ENCODE results near the gene MECP2. TPM values are rescaled to one million over a fixed set of nuclear protein-coding genes. Genes with fewer than 3 reads are reported as not detected.

Gene MECP2
- total RNA-seq, 2 donors from 2014 or later, result 57.0 to 113 TPM

GRCh38 chrX:154096140-154097002 is 1.1 kb downstream of the MECP2 start:
- Histone ChIP-seq H3K4me3 (peak overlapping the region; percentile 72), H3K9me3 (no peaks in the 10 kb centered on the region), H3K27ac (peak overlapping the region; percentile 75 to 89), H3K4me1 (ENCODE audit: control insufficient read depth in 1 of 2, low read depth in 2 of 2) (peaks cover 17 to 43% of the 10 kb centered on the region in 2 donors), H3K36me3 (no peaks in the 10 kb centered on the region), H3K27me3 (replicated peaks; ENCODE audit: insufficient read depth) (no peaks in the 10 kb centered on the region)
- TF ChIP-seq, protein P1, sequence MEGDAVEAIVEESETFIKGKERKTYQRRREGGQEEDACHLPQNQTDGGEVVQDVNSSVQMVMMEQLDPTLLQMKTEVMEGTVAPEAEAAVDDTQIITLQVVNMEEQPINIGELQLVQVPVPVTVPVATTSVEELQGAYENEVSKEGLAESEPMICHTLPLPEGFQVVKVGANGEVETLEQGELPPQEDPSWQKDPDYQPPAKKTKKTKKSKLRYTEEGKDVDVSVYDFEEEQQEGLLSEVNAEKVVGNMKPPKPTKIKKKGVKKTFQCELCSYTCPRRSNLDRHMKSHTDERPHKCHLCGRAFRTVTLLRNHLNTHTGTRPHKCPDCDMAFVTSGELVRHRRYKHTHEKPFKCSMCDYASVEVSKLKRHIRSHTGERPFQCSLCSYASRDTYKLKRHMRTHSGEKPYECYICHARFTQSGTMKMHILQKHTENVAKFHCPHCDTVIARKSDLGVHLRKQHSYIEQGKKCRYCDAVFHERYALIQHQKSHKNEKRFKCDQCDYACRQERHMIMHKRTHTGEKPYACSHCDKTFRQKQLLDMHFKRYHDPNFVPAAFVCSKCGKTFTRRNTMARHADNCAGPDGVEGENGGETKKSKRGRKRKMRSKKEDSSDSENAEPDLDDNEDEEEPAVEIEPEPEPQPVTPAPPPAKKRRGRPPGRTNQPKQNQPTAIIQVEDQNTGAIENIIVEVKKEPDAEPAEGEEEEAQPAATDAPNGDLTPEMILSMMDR (IDR thresholded peaks at IDR 0.05), result no peak
- DNase-seq (ENCODE audit: low spot score) (no peak), ATAC-seq (ENCODE audit: insufficient number of reproducible peaks, low FRiP score, low read depth) (no peak)

GRCh38 chrX:154094833-154095232 is 2.7 kb downstream of the MECP2 start:
- no peaks in the 10 kb centered on the region for H3K27me3 ChIP-seq (replicated peaks; ENCODE audit: insufficient read depth)
- peak overlapping the region; percentile 72 for H3K4me3 ChIP-seq
- ATAC-seq (ENCODE audit: insufficient number of reproducible peaks, low FRiP score, low read depth), result no peak
- H3K27ac ChIP-seq, result no peak overlapping the region
- H3K9me3 ChIP-seq, result no peaks in the 10 kb centered on the region
- H3K36me3 ChIP-seq, result no peaks in the 10 kb centered on the region
- DNase-seq (ENCODE audit: low spot score), result no peak
- TF ChIP-seq, protein P1 (IDR thresholded peaks at IDR 0.05), result no peak
- H3K4me1 ChIP-seq (ENCODE audit: control insufficient read depth in 1 of 2, low read depth in 2 of 2), result peaks cover 21 to 49% of the 10 kb centered on the region in 2 donors

GRCh38 chrX:154093965-154094364 is 3.6 kb downstream of the MECP2 start:
- Histone ChIP-seq H3K36me3 (no peaks in the 10 kb centered on the region), H3K4me1 (ENCODE audit: control insufficient read depth in 1 of 2, low read depth in 2 of 2) (peaks cover 21 to 49% of the 10 kb centered on the region in 2 donors), H3K9me3 (no peaks in the 10 kb centered on the region), H3K4me3 (peak overlapping the region; percentile 72), H3K27ac (no peak overlapping the region), H3K27me3 (replicated peaks; ENCODE audit: insufficient read depth) (no peaks in the 10 kb centered on the region)
- DNase-seq (ENCODE audit: low spot score) (no peak), ATAC-seq (ENCODE audit: insufficient number of reproducible peaks, low FRiP score, low read depth) (no peak)
- TF ChIP-seq, protein P1 (IDR thresholded peaks at IDR 0.05), result no peak

GRCh38 chrX:154092371-154092770 is 5.1 kb downstream of the MECP2 start:
- H3K9me3 ChIP-seq, result no peaks in the 10 kb centered on the region
- H3K36me3 ChIP-seq, result no peaks in the 10 kb centered on the region
- H3K27ac ChIP-seq, result no peak overlapping the region
- TF ChIP-seq, protein P1 (IDR thresholded peaks at IDR 0.05), result no peak
- ATAC-seq (ENCODE audit: insufficient number of reproducible peaks, low FRiP score, low read depth), result no peak
- no peak for DNase-seq (ENCODE audit: low spot score)
- H3K4me1 ChIP-seq (ENCODE audit: control insufficient read depth in 1 of 2, low read depth in 2 of 2), result peaks cover 21 to 57% of the 10 kb centered on the region in 2 donors
- no peaks in the 10 kb centered on the region for H3K27me3 ChIP-seq (replicated peaks; ENCODE audit: insufficient read depth)
- no peak overlapping the region for H3K4me3 ChIP-seq

GRCh38 chrX:154091678-154092077 is 5.8 kb downstream of the MECP2 start:
- peaks cover 21 to 58% of the 10 kb centered on the region in 2 donors for H3K4me1 ChIP-seq (ENCODE audit: control insufficient read depth in 1 of 2, low read depth in 2 of 2)
- TF ChIP-seq, protein P1 (IDR thresholded peaks at IDR 0.05), result no peak
- no peaks in the 10 kb centered on the region for H3K9me3 ChIP-seq
- no peak overlapping the region for H3K27ac ChIP-seq
- no peaks in the 10 kb centered on the region for H3K36me3 ChIP-seq
- no peak for ATAC-seq (ENCODE audit: insufficient number of reproducible peaks, low FRiP score, low read depth)
- H3K4me3 ChIP-seq, result no peak overlapping the region
- no peaks in the 10 kb centered on the region for H3K27me3 ChIP-seq (replicated peaks; ENCODE audit: insufficient read depth)
- DNase-seq (ENCODE audit: low spot score), result no peak
